GM12892 (cell line): ENCODE results near the gene CBX8.

Source experiments
- POLR2A ChIP-seq: IDR thresholded peaks from 2 replicates; pipeline ENCODE4 v1.6.1; 2011; ENCODE audit warnings: low read depth, low read length, control low read depth
- POLR2AphosphoS5 ChIP-seq: IDR thresholded peaks from 2 replicates; pipeline ENCODE4 v1.6.1; 2011; ENCODE audit warnings: low read depth, low read length, control low read depth

DNA sequence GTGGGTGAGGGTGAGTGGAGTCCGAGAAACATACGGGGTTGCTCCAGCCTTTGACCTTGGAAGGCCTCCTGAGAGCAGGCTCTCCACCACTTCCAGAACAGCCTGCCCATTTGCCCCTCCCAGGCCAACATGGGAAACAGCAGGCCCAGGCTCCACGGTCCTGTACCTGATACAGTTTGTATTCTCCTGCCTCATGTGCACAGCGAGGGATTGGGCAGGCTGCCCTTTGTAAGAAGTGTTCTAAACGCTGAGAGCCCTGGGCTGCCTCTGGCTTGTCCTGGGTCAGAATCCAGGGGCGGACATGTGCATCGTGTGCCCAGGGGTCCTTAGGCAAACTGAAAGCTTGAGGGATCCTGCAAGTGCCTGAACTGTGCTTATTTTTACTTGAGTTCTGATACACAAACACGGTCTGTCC, 22.3 kb downstream of the CBX8 start:
- TF ChIP-seq POLR2A (no peak), POLR2AphosphoS5 (no peak)
